H9 (cell line): ENCODE results near the gene TMEM205. TPM values are rescaled to one million over a fixed set of nuclear protein-coding genes. Genes with fewer than 3 reads are reported as not detected.

ENCODE experiments used
- DNase-seq: peaks from one replicate; pipeline ENCODE4 v3.0.0-alpha.2; 2017
- H2AFZ ChIP-seq: one replicate; pipeline ENCODE4 v1.6.1; 2013; ENCODE audit warnings: mild to moderate bottlenecking, low read length, control low read depth, moderate library complexity
- H2AK5ac ChIP-seq: 2 replicates; pipeline ENCODE4 v1.6.1; 2013; ENCODE audit warnings: low read length, control low read depth, mixed read lengths; ENCODE audit not compliant: insufficient read length
- H2BK120ac ChIP-seq: one replicate; pipeline ENCODE4 v1.6.1; 2013; ENCODE audit warnings: low read depth, mild to moderate bottlenecking, low read length, control low read depth, inconsistent platforms; ENCODE audit not compliant: poor library complexity, severe bottlenecking
- H2BK12ac ChIP-seq: 2 replicates; pipeline ENCODE4 v1.6.1; 2013; ENCODE audit warnings: low read length, control low read depth, mixed read lengths, low read depth; ENCODE audit not compliant: insufficient read length
- H2BK15ac ChIP-seq: 2 replicates; pipeline ENCODE4 v1.6.1; 2013; ENCODE audit warnings: low read depth, low read length, control low read depth
- H2BK20ac ChIP-seq: one replicate; pipeline ENCODE4 v1.6.1; 2013; ENCODE audit warnings: low read depth, mild to moderate bottlenecking, low read length, control low read depth, inconsistent platforms; ENCODE audit not compliant: poor library complexity, severe bottlenecking
- H2BK5ac ChIP-seq: 2 replicates; pipeline ENCODE4 v1.6.1; 2013; ENCODE audit warnings: low read length, control low read depth, mixed read lengths; ENCODE audit not compliant: insufficient read length
- H3K14ac ChIP-seq: 2 replicates; pipeline ENCODE4 v1.6.1; 2013; ENCODE audit warnings: low read length, control low read depth; ENCODE audit not compliant: insufficient read depth
- H3K18ac ChIP-seq: 2 replicates; pipeline ENCODE4 v1.6.1; 2013; ENCODE audit warnings: low read depth, mild to moderate bottlenecking, mixed read lengths, low read length, control low read depth; ENCODE audit not compliant: insufficient read length
- H3K23ac ChIP-seq: 2 replicates; pipeline ENCODE4 v1.6.1; 2013; ENCODE audit warnings: low read length, control low read depth, mixed read lengths, low read depth; ENCODE audit not compliant: insufficient read length
- H3K23me2 ChIP-seq: 2 replicates; pipeline ENCODE4 v1.6.1; 2013; ENCODE audit warnings: low read depth, mild to moderate bottlenecking, mixed read lengths, low read length, control low read depth; ENCODE audit not compliant: insufficient read length, poor library complexity, severe bottlenecking
- H3K27ac ChIP-seq: 2 replicates; pipeline ENCODE4 v1.5.1; 2013; ENCODE audit warnings: low read length, control low read depth, mixed read lengths, low read depth; ENCODE audit not compliant: insufficient read length
- H3K27me3 ChIP-seq: 2 replicates; pipeline ENCODE4 v1.6.1; 2013; ENCODE audit warnings: low read length, control low read depth, inconsistent platforms; ENCODE audit not compliant: insufficient read depth
- H3K4ac ChIP-seq: 2 replicates; pipeline ENCODE4 v1.6.1; 2013; ENCODE audit warnings: low read depth, mild to moderate bottlenecking, control low read depth, inconsistent platforms, low read length, moderate library complexity
- H3K4me1 ChIP-seq: 2 replicates; pipeline ENCODE4 v1.6.1; 2013; ENCODE audit warnings: low read length, control low read depth, inconsistent platforms; ENCODE audit not compliant: insufficient read depth
- H3K4me2 ChIP-seq: 2 replicates; pipeline ENCODE4 v1.6.1; 2013; ENCODE audit warnings: low read length, control low read depth, mixed read lengths; ENCODE audit not compliant: insufficient read length, insufficient read depth
- H3K56ac ChIP-seq: 2 replicates; pipeline ENCODE4 v1.6.1; 2013; ENCODE audit warnings: low read depth, mild to moderate bottlenecking, mixed read lengths, low read length, control low read depth; ENCODE audit not compliant: insufficient read length
- H3K79me1 ChIP-seq: 2 replicates; pipeline ENCODE4 v1.6.1; 2013; ENCODE audit warnings: low read depth, mild to moderate bottlenecking, moderate library complexity, low read length, control low read depth, inconsistent platforms; ENCODE audit not compliant: insufficient read depth, poor library complexity, severe bottlenecking
- H3K79me2 ChIP-seq: 2 replicates; pipeline ENCODE4 v1.6.1; 2013; ENCODE audit warnings: low read length, control low read depth, inconsistent platforms; ENCODE audit not compliant: insufficient read depth
- H3K9ac ChIP-seq: 2 replicates; pipeline ENCODE4 v1.6.1; 2013; ENCODE audit warnings: low read length, control low read depth, mixed read lengths; ENCODE audit not compliant: insufficient read length; ENCODE audit errors: extremely low read depth
- H3K9me3 ChIP-seq: one replicate; pipeline ENCODE4 v1.6.1; 2013; ENCODE audit warnings: low read depth, low read length, inconsistent platforms; ENCODE audit not compliant: control insufficient read depth
- H3T11ph ChIP-seq: one replicate; pipeline ENCODE4 v1.6.1; 2013; ENCODE audit warnings: mild to moderate bottlenecking, low read length, control low read depth, inconsistent platforms
- H4K20me1 ChIP-seq: one replicate; pipeline ENCODE4 v1.6.1; 2013; ENCODE audit not compliant: control insufficient read depth, insufficient read length, insufficient read depth
- H4K5ac ChIP-seq: 2 replicates; pipeline ENCODE4 v1.6.1; 2013; ENCODE audit warnings: low read depth, mild to moderate bottlenecking, mixed read lengths, low read length, control low read depth; ENCODE audit not compliant: insufficient read length
- H4K8ac ChIP-seq: replicated peaks from 2 replicates; pipeline ENCODE4 v1.6.1; 2013; ENCODE audit warnings: low read length, control low read depth, mixed read lengths, low read depth; ENCODE audit not compliant: insufficient read length
- H4K91ac ChIP-seq: 2 replicates; pipeline ENCODE4 v1.6.1; 2013; ENCODE audit warnings: low read depth, mild to moderate bottlenecking, moderate library complexity, mixed read lengths, low read length, control low read depth; ENCODE audit not compliant: insufficient read length
- H3K27ac Mint-ChIP-seq, 3 experiments: 2 replicates in 2 of 3; 3 replicates in 1 of 3; pipeline ENCODE4 v1.8.0; 2020 to 2021; ENCODE audit warnings: mixed read lengths in 3 of 3, mild to moderate bottlenecking in 1 of 3, moderate library complexity in 1 of 3
- H3K27me3 Mint-ChIP-seq: 2 replicates; pipeline ENCODE4 v1.8.0; 2021; ENCODE audit warnings: low read depth, mild to moderate bottlenecking, moderate library complexity, mixed read lengths
- H3K36me3 Mint-ChIP-seq, 3 experiments: 2 replicates in 2 of 3; 3 replicates in 1 of 3; pipeline ENCODE4 v1.8.0; 2020 to 2021; ENCODE audit warnings: low read depth in 3 of 3, mixed read lengths in 3 of 3; ENCODE audit not compliant: insufficient read depth in 1 of 3
- H3K4me1 Mint-ChIP-seq, 2 experiments: 2 replicates each; pipeline ENCODE4 v1.8.0; 2020; ENCODE audit warnings: mixed read lengths in 2 of 2
- H3K4me3 Mint-ChIP-seq, 2 experiments: 2 replicates in 1 of 2; 3 replicates in 1 of 2; pipeline ENCODE4 v1.8.0; 2020 to 2021; ENCODE audit warnings: mild to moderate bottlenecking in 2 of 2, mixed read lengths in 2 of 2, moderate library complexity in 1 of 2
- H3K9me3 Mint-ChIP-seq, 2 experiments: 2 replicates in 1 of 2; 3 replicates in 1 of 2; pipeline ENCODE4 v1.8.0; 2020; ENCODE audit warnings: mild to moderate bottlenecking in 2 of 2, mixed read lengths in 2 of 2, moderate library complexity in 1 of 2
- total RNA-seq: library from RNA; stranded (reverse); gene quantifications from 2 replicates; pipeline ENCODE4 v1.2.1, GENCODE V29; 2021
- TF ChIP-seq, protein P1 (sequence below): fragments of 200-600 bp; sonication (generic); conservative IDR thresholded peaks from 3 replicates; pipeline ENCODE4 v1.8.0; 2021; ENCODE audit warnings: antibody characterized with exemption, mild to moderate bottlenecking

Gene TMEM205
- total RNA-seq, 1 experiment from 2014 or later: 69.7 TPM

DNA sequence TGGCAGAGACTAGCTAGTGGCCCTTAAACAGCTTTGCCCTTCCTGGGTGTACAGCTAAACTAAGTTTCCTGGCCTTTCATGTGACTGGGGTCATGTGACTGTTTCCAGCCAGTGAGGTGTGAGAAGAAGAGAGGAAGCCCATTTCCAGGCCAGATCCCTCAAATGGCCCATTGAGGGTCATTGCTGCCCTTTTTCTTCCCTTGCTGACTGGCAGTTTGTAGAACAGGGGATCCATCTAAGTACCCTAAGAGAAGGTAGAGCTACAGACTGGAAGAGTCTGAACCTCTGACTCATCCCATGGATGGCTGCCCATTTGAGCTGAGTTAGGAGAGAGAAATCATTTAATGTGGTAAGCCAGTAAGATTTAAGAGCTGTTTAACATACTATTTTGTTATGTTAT is 31.2 kb upstream of the TMEM205 start:
- no peak overlapping the region for H4K91ac ChIP-seq
- no peak overlapping the region for H2BK12ac ChIP-seq
- H3K27ac ChIP-seq: no peak overlapping the region
- no peak overlapping the region for H4K5ac ChIP-seq
- H3K4me1 Mint-ChIP-seq: peaks cover 15 to 33% of the 10 kb centered on the region in 2 experiments
- H4K8ac ChIP-seq: no peak overlapping the region
- no peak for DNase-seq
- H3K56ac ChIP-seq: no peak overlapping the region
- H3K4me2 ChIP-seq: no peak overlapping the region
- H3K4ac ChIP-seq: no peak overlapping the region
- H2AFZ ChIP-seq: no peak overlapping the region
- no peak overlapping the region for H2BK120ac ChIP-seq
- no peak overlapping the region for H2AK5ac ChIP-seq
- H3K18ac ChIP-seq: no peak overlapping the region
- H3K23ac ChIP-seq: no peak overlapping the region
- H4K20me1 ChIP-seq: peaks cover 4% of the 10 kb centered on the region
- peaks cover 8% of the 10 kb centered on the region for H3K23me2 ChIP-seq
- peaks cover 4 to 19% (median 18%) of the 10 kb centered on the region in 3 experiments; a peak in 6 of 7 replicates for H3K36me3 Mint-ChIP-seq
- no peak overlapping the region for H2BK5ac ChIP-seq
- no peaks in the 10 kb centered on the region for H3K4me1 ChIP-seq
- H3K27me3 ChIP-seq: no peaks in the 10 kb centered on the region
- no peak overlapping the region; a peak in 1 of 5 replicates for H3K4me3 Mint-ChIP-seq
- TF ChIP-seq, protein P1, sequence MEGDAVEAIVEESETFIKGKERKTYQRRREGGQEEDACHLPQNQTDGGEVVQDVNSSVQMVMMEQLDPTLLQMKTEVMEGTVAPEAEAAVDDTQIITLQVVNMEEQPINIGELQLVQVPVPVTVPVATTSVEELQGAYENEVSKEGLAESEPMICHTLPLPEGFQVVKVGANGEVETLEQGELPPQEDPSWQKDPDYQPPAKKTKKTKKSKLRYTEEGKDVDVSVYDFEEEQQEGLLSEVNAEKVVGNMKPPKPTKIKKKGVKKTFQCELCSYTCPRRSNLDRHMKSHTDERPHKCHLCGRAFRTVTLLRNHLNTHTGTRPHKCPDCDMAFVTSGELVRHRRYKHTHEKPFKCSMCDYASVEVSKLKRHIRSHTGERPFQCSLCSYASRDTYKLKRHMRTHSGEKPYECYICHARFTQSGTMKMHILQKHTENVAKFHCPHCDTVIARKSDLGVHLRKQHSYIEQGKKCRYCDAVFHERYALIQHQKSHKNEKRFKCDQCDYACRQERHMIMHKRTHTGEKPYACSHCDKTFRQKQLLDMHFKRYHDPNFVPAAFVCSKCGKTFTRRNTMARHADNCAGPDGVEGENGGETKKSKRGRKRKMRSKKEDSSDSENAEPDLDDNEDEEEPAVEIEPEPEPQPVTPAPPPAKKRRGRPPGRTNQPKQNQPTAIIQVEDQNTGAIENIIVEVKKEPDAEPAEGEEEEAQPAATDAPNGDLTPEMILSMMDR: no peak
- H2BK15ac ChIP-seq: no peak overlapping the region
- no peaks in the 10 kb centered on the region for H3K79me2 ChIP-seq
- H3K79me1 ChIP-seq: no peaks in the 10 kb centered on the region
- no peak overlapping the region for H3T11ph ChIP-seq
- no peaks in the 10 kb centered on the region for H3K9me3 Mint-ChIP-seq
- H2BK20ac ChIP-seq: no peak overlapping the region
- H3K9me3 ChIP-seq: no peaks in the 10 kb centered on the region
- H3K27ac Mint-ChIP-seq: peak overlapping the region in 1 of 3 experiments; percentile 79; a peak in 2 of 7 replicates
- no peak overlapping the region for H3K14ac ChIP-seq
- H3K27me3 Mint-ChIP-seq: no peaks in the 10 kb centered on the region; the same call in 1 of the 2 replicates
- no peak overlapping the region for H3K9ac ChIP-seq
